NCI-H526 (cell line): ENCODE results near the gene DNAJB9.

Experiments
- DNase-seq, 2 experiments: peaks; one replicate each; lab custom pipeline; 2025; lab: John Stamatoyannopoulos, UW

Gene DNAJB9

GRCh38 chr7:108568801-108569380, 783 bp upstream of the DNAJB9 start:
- no peak for DNase-seq

GRCh38 chr7:108570146-108570755, 577 bp downstream of the DNAJB9 start:
- DNase-seq, result peak; percentile 65 to 77

GRCh38 chr7:108572480-108572879, 2.8 kb downstream of the DNAJB9 start:
- no peak for DNase-seq

GRCh38 chr7:108575156-108575555, 5.5 kb downstream of the DNAJB9 start:
- no peak for DNase-seq

GRCh38 chr7:108576116-108576515, 6.4 kb downstream of the DNAJB9 start:
- DNase-seq, result no peak

GRCh38 chr7:108578937-108579336, 9.3 kb downstream of the DNAJB9 start:
- no peak for DNase-seq

- no peak for DNase-seq
Observed at GRCh38 chr7:108580298-108580697, 10.6 kb downstream of the DNAJB9 start.

- DNase-seq, result no peak
Observed at GRCh38 chr7:108581655-108582491, 12.2 kb downstream of the DNAJB9 start.

- no peak for DNase-seq
Observed at GRCh38 chr7:108584211-108584610, 14.5 kb downstream of the DNAJB9 start.

- no peak for DNase-seq
Observed at GRCh38 chr7:108585843-108586242, 16.2 kb downstream of the DNAJB9 start.

GRCh38 chr7:108586274-108586710, 16.6 kb downstream of the DNAJB9 start:
- DNase-seq, result no peak

GRCh38 chr7:108589199-108589598, 19.5 kb downstream of the DNAJB9 start:
- no peak for DNase-seq

GRCh38 chr7:108589874-108590273, 20.2 kb downstream of the DNAJB9 start:
- DNase-seq, result no peak

- DNase-seq, result no peak
Observed at GRCh38 chr7:108590606-108591005, 20.9 kb downstream of the DNAJB9 start.

GRCh38 chr7:108592646-108593201, 23.1 kb downstream of the DNAJB9 start:
- peak; percentile 53 to 86 for DNase-seq

GRCh38 chr7:108596560-108596959, 26.9 kb downstream of the DNAJB9 start:
- DNase-seq, result no peak

GRCh38 chr7:108598153-108598552, 28.5 kb downstream of the DNAJB9 start:
- peak; percentile 54 to 80 for DNase-seq

- DNase-seq, result peak; percentile 54 to 66
Observed at GRCh38 chr7:108598914-108599580, 29.4 kb downstream of the DNAJB9 start.

GRCh38 chr7:108600399-108600798, 30.7 kb downstream of the DNAJB9 start:
- DNase-seq, result no peak

GRCh38 chr7:108603656-108604306, 34.1 kb downstream of the DNAJB9 start:
- peak; percentile 57 to 63 for DNase-seq

GRCh38 chr7:108604307-108605077, 34.8 kb downstream of the DNAJB9 start:
- peak; percentile 78 to 83 for DNase-seq
